Natural killer cell (primary cell): Measurements from ENCODE around the gene ATP8A1. TPM values are rescaled to one million over a fixed set of nuclear protein-coding genes. Genes with fewer than 3 reads are reported as not detected.

Experiments
- ATAC-seq, 3 donors: fragments of 150-1000 bp in 2 of 3; fragments of 200-7000 bp in 1 of 3; cut with Tn5 transposase; 1 replicate in 1 of 3; 2 replicates in 2 of 3; pipeline ENCODE4 v1.10.0; 2021; ENCODE audit warnings: mild to moderate bottlenecking in 2 of 3, moderate library complexity in 2 of 3
- DNase-seq, 2 donors: peaks; one replicate each; pipeline versions ENCODE4 v3.0.0 to v3.0.0-alpha.2; 2013 to 2021; ENCODE audit warnings: mixed read lengths in 1 of 2
- H3K27ac ChIP-seq: one replicate; pipeline ENCODE4 v1.5.1; 2013; ENCODE audit warnings: mild to moderate bottlenecking, low read length
- H3K27me3 ChIP-seq: one replicate; pipeline ENCODE4 v1.6.1; 2013; ENCODE audit warnings: low read length; ENCODE audit not compliant: control insufficient read depth, insufficient read depth
- H3K36me3 ChIP-seq: one replicate; pipeline ENCODE4 v1.6.1; 2013; ENCODE audit warnings: low read length; ENCODE audit not compliant: control insufficient read depth, insufficient read depth
- H3K4me1 ChIP-seq: one replicate; pipeline ENCODE4 v1.6.1; 2013; ENCODE audit warnings: low read length; ENCODE audit not compliant: control insufficient read depth, insufficient read depth
- H3K4me3 ChIP-seq: one replicate; pipeline ENCODE4 v1.5.1; 2013; ENCODE audit warnings: low read length
- H3K9me3 ChIP-seq: one replicate; pipeline ENCODE4 v1.6.1; 2013; ENCODE audit warnings: low read length; ENCODE audit not compliant: control insufficient read depth, insufficient read depth
- H3K27ac Mint-ChIP-seq, 2 donors: one replicate each; pipeline ENCODE4 v1.8.0; 2022; ENCODE audit warnings: mild to moderate bottlenecking in 2 of 2, mixed read lengths in 2 of 2, moderate library complexity in 1 of 2
- H3K27me3 Mint-ChIP-seq, 2 donors: one replicate each; pipeline ENCODE4 v1.8.0; 2022; ENCODE audit warnings: low read depth in 2 of 2, mixed read lengths in 2 of 2
- H3K36me3 Mint-ChIP-seq: one replicate; pipeline ENCODE4 v1.8.0; 2022; ENCODE audit warnings: mixed read lengths
- H3K4me1 Mint-ChIP-seq, 2 donors: one replicate each; pipeline ENCODE4 v1.8.0; 2022; ENCODE audit warnings: mixed read lengths in 2 of 2
- H3K4me3 Mint-ChIP-seq: one replicate; pipeline ENCODE4 v1.8.0; 2022; ENCODE audit warnings: mild to moderate bottlenecking, moderate library complexity, mixed read lengths
- H3K9me3 Mint-ChIP-seq, 2 donors: one replicate each; pipeline ENCODE4 v1.8.0; 2022; ENCODE audit warnings: mixed read lengths in 2 of 2
- WGBS: methylation state at CpG from one replicate; pipeline ENCODE4 v1.1.7; 2013; ENCODE audit warnings: missing lambda C conversion rate; ENCODE audit not compliant: insufficient coverage; 5-methylcytosine and 5-hydroxymethylcytosine counted together
- intact Hi-C: fragments of 100-400 bp; cut with micrococcal nuclease; formaldehyde crosslinking; loops from one replicate; pipeline ENCODE4 v1.14.2; 2022
- total RNA-seq, 4 donors: library from RNA; stranded (reverse); fragments of 120-200 nt in 1 of 4; gene quantifications; one replicate each; pipeline versions ENCODE4 v1.2.3 to v1.2.4, GENCODE V29; 2013 to 2022
- TF ChIP-seq, protein P1 (sequence below): fragments of 200-600 bp; IDR thresholded peaks from one replicate; pipeline ENCODE4 v1.8.0; 2022; ENCODE audit warnings: antibody characterized with exemption

ATP8A1 gene
- total RNA-seq, 3 donors from 2014 or later (not counting 1 experiment from before 2014, with no cell fraction given) = 84.8 to 156 (median 147) TPM

DNA sequence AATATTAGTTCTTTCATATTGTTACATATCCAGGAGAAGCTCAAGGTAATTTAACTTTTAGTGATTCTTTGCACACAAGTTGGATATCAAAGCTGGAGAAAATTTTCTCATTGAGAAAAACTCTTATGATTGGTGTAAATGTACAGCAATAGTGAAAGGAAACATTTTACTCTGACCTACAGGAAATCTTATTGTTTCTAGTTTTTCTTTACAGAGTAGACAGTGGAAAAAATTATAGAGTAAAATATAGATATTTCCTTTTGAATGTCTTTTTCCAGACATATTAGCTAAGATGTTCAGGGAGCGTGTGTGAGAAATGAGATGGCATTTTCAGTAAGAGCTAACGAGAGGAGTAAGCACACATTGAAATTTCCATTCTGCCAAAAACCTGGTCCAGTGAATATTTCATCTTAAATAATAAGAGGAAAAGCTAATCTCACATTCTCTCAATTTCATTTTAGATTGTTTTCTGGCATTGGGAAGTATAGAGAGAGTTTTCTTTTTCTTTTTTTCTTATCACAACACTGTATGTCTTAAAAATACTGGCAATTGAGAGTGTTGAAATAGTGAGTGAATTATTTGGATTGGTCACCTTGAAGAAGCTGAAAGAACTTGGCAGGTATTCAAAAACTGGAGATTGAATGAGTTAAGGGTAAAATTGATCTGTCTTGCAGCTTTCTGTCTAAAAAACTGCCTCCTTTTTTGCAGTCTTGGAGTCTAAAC, 15.6 kb upstream of the ATP8A1 start:
- H3K9me3 Mint-ChIP-seq = peaks cover 0 to 2% of the 10 kb centered on the region in 2 donors

DNA sequence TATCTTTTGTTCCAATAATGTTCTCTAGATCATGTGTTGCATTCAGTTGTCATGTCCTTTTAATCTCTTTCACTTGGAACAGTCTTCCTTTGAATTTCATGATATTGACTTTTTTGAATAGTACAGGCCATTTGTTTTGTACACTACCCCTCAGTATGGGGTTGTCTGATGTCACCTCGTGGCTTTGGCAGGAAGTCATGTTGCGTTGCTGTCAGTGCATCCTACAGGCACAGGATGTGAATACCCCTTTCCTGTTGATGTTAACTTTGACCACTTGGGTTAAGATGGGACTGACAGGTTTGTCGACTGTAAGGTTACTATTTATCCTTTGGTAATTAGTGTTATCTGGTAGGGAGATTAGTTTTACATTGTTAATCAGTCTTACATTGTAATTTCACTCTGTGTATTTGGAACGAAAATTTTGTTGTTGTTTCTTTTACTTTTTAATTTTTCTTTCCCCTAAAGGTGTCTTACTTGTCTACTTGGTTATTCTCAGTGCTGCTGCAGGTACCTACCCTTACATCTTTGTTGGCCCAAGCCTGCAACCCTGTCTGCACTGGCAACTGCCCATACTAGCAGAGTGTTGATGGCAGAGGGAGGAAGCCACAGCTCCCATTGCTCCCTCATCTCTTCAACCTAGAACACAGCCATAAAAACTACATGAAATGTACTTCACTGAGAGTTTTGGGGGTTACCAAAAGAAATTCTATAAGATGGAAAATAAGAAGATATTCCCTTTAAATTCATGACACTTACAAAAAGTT, 14.7 kb upstream of the ATP8A1 start:
- Histone ChIP-seq H3K9me3 (no peaks in the 10 kb centered on the region), H3K27ac (peak overlapping the region; percentile 74), H3K27me3 (no peaks in the 10 kb centered on the region), H3K4me3 (no peak overlapping the region), H3K36me3 (no peaks in the 10 kb centered on the region), H3K4me1 (peaks cover 12% of the 10 kb centered on the region)
- peak overlapping the region; percentile 85 to 94 for H3K27ac Mint-ChIP-seq
- ATAC-seq (peak; percentile 94 to 99 (median 96)), DNase-seq (peak in 1 of 2 donors; percentile 88)
- peak overlapping the region; percentile 79 for H3K4me3 Mint-ChIP-seq
- no peaks in the 10 kb centered on the region for H3K27me3 Mint-ChIP-seq
- peaks cover 0 to 2% of the 10 kb centered on the region in 2 donors for H3K9me3 Mint-ChIP-seq
- TF ChIP-seq, protein P1, sequence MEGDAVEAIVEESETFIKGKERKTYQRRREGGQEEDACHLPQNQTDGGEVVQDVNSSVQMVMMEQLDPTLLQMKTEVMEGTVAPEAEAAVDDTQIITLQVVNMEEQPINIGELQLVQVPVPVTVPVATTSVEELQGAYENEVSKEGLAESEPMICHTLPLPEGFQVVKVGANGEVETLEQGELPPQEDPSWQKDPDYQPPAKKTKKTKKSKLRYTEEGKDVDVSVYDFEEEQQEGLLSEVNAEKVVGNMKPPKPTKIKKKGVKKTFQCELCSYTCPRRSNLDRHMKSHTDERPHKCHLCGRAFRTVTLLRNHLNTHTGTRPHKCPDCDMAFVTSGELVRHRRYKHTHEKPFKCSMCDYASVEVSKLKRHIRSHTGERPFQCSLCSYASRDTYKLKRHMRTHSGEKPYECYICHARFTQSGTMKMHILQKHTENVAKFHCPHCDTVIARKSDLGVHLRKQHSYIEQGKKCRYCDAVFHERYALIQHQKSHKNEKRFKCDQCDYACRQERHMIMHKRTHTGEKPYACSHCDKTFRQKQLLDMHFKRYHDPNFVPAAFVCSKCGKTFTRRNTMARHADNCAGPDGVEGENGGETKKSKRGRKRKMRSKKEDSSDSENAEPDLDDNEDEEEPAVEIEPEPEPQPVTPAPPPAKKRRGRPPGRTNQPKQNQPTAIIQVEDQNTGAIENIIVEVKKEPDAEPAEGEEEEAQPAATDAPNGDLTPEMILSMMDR = no peak
- intact Hi-C loops = loop anchor here (2.0 to 5.0 kb wide), 2 partner anchors 15 to 44 kb away; partner anchors contain the start of gene ATP8A1
- H3K36me3 Mint-ChIP-seq = no peaks in the 10 kb centered on the region
- H3K4me1 Mint-ChIP-seq = peaks cover 37 to 42% of the 10 kb centered on the region in 2 donors
- WGBS = 0% methylated on average over 3 of the region's 4 CpGs

More for the DNA sequence above, 15.6 kb upstream of the ATP8A1 start:
- Histone ChIP-seq H3K27me3 (no peaks in the 10 kb centered on the region), H3K36me3 (no peaks in the 10 kb centered on the region), H3K27ac (peak overlapping the region; percentile 74), H3K4me1 (peaks cover 12% of the 10 kb centered on the region), H3K4me3 (no peak overlapping the region), H3K9me3 (no peaks in the 10 kb centered on the region)
- intact Hi-C loops = loop anchor here (5.0 kb wide), 1 partner anchor 45 kb away; no protein-coding TSS in a partner anchor
- DNase-seq (no peak), ATAC-seq (no peak)
- H3K4me3 Mint-ChIP-seq = peak overlapping the region; percentile 79
- no peaks in the 10 kb centered on the region for H3K27me3 Mint-ChIP-seq
- no peaks in the 10 kb centered on the region for H3K36me3 Mint-ChIP-seq
- no CpG with 5 or more reads among the region's 2 CpGs for WGBS
- TF ChIP-seq, protein P1 = no peak
- H3K27ac Mint-ChIP-seq = peak overlapping the region; percentile 85 to 94
- peaks cover 37 to 43% of the 10 kb centered on the region in 2 donors for H3K4me1 Mint-ChIP-seq

DNA sequence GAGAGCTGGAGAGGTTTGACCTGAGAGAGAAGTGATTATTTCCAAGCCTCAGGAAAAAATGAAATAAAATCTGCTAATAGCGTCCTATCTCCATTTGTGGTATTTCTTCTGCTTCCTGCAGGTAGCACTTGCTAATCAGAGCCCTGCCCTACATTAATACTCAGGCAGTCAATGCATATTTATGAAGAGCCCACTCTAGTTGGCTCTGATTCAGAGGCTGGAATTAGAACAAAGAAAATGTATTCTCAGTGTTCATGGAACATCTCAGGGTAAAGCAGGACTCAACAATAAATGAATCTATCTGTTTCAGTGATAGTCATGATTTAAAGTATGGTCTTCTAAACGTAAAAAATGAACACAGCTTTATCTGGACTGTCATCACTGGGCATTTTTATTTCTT, 1.4 kb upstream of the ATP8A1 start:
- no peaks in the 10 kb centered on the region for H3K27me3 ChIP-seq
- peaks cover 0 to under 1% of the 10 kb centered on the region in 2 donors for H3K9me3 Mint-ChIP-seq
- ATAC-seq = no peak
- H3K27ac Mint-ChIP-seq = peak overlapping the region; percentile 74 to 95
- TF ChIP-seq, protein P1 = no peak
- intact Hi-C loops = no loop called here
- H3K4me3 ChIP-seq = no peak overlapping the region
- no peaks in the 10 kb centered on the region for H3K9me3 ChIP-seq
- 24% methylated on average over 2 of the region's 2 CpGs for WGBS
- peaks cover 41 to 51% of the 10 kb centered on the region in 2 donors for H3K4me1 Mint-ChIP-seq
- H3K36me3 Mint-ChIP-seq = no peaks in the 10 kb centered on the region
- H3K27ac ChIP-seq = peak overlapping the region; percentile 90
- H3K4me1 ChIP-seq = peaks cover 25% of the 10 kb centered on the region
- H3K36me3 ChIP-seq = no peaks in the 10 kb centered on the region
- no peak for DNase-seq
- H3K4me3 Mint-ChIP-seq = peak overlapping the region; percentile 90
- H3K27me3 Mint-ChIP-seq = peaks cover 0 to 4% of the 10 kb centered on the region in 2 donors
